ENCODE results near the gene LAD1.

The LAD1 gene, protein sequence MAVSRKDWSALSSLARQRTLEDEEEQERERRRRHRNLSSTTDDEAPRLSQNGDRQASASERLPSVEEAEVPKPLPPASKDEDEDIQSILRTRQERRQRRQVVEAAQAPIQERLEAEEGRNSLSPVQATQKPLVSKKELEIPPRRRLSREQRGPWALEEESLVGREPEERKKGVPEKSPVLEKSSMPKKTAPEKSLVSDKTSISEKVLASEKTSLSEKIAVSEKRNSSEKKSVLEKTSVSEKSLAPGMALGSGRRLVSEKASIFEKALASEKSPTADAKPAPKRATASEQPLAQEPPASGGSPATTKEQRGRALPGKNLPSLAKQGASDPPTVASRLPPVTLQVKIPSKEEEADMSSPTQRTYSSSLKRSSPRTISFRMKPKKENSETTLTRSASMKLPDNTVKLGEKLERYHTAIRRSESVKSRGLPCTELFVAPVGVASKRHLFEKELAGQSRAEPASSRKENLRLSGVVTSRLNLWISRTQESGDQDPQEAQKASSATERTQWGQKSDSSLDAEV
- total RNA-seq, result 6.0 to 16.7 reads per million in 2 donors

GRCh38 chr1:201399018-201399351 is at the start of gene LAD1:
Gene LAD1, minus strand, starts transcription at chr1:201399324. Its CDS starts 18 bp downstream, at chr1:201399306.
- DNase-seq, result no peak

DNA sequence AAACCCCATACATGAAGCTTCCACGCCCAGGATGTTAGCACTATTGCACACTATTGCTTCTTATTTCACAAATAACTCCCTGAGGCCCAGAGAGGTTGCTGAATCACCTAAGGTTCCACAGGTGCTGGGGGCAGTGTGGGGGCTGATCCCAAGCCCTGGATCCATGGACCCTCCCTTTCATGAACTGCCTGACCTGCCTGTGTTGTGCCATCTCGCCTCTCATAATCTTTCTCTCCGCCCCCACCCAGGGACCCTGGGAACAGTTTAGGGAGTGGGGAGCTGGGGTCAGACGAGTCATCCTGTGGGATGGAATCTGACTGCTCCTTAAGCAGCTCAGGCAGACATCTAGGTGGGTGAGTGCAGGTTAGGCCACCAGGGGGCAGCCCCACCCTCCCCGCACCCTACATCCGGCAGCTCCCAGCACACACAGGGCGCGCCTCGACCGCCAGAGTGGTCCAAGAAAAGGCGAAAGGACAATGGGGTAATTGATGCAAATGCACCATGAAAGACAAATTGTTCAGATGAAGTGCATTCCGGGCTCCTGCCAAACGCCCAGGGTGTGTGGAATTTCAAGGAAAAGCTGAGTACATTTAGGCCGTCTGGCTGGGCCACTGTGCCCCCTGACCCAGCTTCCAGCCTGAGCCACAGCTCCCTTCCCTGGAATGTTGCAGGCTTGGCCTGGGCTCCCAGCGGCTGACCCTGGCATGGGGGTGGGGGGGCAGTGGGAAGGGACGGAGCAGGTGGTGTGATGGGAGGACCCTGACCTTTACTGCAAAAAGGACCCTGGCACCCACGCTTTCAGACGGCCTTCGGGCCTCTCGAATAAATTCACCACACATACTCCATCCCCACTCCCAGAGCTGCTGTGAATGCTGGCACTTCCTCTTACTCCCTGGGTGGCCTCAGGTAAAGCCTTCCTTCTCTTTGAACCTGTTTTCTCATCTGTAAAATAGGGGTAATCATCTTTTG is 49.1 kb upstream of the LAD1 start:
- no peak for DNase-seq

DNA sequence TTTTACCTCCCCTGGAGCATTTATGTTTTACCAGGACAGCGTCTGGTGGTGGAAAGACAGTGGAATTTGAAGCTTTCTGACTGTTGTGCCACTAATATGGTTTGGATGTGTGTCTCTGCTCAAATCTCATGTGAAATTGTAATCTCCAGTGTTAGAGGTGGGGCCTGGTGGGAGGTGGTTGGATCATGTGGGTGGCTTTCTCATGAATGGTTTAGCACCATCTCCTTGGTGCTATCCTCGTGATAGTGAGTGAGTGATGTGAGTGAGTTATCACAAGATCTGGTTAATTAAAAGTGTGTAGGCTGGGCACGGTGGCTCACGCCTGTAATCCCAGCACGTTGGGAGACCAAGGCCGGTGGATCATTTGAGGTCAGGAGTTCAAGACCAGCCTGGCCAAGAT is 46.2 kb upstream of the LAD1 start:
- DNase-seq, result no peak

GRCh38 chr1:201444792-201445191 is 45.7 kb upstream of the LAD1 start:
- no peak for DNase-seq

GRCh38 chr1:201443747-201444146 is 44.6 kb upstream of the LAD1 start:
- DNase-seq, result no peak

DNA sequence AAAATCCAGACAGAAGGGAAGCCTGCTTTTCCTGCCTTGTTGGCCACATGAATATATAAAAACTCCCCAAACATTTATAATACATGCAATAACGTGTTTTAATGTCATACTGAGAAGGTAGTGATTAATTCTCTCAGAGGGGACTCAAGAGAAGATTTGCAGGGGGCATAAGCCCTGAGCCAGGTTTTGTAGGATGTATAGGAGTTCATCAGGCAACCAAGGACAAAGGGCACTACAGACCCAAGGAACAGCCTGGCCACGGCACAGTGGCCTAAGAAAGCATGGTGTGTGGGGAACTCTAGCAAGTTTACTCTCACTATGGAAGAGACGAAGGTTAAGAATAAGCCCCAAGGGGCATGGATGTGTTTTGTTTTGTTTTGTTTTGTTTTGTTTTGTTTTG is 37.8 kb upstream of the LAD1 start:
- DNase-seq, result no peak

DNA sequence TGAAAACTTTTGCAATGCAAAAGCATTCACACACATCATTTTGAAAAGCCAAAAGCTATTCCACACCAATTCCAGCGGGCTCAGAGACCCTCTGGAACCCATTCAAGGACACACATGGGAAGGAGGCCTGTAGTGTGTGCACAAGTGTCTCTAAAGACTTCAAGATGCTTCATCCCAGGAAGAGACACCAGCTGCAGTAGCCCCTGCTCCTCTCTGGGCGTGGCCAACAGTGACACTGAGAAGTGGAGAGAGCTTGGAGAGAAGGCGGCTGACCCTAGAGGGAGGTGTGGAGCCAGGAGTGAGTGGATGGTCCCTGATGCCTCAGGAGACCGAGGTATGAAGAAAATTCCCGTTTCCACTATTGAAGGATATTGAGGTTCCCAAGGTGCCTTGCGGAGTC is 37.3 kb upstream of the LAD1 start:
- DNase-seq, result no peak

DNA sequence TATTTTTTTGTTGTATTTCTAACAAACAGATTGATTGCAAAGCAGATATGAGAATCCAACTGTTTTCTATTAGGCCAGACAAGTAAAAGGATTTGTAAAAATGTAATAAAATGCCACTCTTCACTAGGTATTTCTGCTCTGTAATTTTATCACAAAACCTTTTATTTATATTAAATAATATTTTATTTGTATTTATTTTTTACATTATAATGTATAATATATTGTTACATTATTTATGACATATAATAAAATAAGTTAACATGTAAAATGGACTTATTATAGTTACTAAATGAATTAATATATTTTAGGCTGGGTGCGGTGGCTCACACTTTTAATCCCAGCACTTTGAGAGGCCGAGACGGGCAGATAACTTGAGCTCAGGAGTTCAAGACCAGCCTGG is 35.1 kb upstream of the LAD1 start:
- DNase-seq, result no peak

DNA sequence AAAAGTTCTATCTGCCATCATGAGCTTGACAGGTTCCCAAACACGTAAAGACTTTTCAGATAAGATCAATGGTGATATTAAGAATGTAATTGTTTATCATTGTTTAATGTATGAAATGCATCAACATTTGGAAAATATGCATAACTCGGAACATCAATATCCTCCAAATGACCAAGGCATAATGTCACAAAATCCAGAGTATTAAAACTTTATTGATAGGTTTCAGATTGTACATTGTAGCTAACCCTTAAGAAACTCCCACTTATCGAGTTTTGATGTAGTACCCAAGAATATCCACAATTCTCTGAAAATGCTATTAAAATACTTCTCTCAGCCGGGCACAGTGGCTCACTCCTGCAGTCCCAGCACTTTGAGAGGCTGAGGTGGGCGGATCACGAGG is 34.5 kb upstream of the LAD1 start:
- DNase-seq, result no peak

GRCh38 chr1:201430776-201431175 is 31.7 kb upstream of the LAD1 start:
- no peak for DNase-seq

DNA sequence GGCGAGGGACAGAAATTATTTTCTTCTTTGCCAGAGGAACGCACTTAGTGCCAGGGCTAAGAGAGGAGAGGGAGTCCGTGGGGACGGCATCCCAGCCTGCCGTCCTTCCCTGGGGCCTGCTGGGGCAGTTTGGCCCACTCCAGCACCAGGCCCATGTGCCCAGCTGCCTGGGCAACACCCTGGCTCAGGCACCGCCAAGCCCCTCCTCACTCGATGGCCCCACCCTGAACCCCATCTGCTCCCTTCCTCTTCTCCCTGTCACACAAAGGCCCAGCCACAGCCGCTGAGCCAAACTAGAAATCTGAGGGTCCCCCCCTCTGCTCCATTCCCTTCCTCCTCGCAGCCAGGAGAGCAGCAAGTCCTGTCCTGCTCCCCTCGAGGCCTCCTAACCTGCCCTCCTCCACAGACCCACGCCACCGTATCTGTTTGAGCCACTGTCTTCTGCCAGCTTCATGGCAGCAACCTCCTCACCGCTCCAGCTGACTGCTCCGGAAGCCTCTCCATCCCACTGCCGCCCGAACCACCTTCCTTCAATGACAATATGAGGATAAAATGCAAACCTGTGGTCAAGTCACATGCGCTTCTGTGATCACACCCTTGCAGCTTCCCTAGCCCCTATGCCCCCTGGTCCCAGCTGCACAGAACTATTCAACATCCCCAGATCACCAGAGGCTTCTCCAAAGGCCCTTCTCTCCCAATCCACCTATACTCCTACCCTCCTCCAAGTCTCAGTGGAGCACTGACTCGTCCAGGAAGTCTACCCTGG is 30.8 kb upstream of the LAD1 start:
- no peak for DNase-seq

DNA sequence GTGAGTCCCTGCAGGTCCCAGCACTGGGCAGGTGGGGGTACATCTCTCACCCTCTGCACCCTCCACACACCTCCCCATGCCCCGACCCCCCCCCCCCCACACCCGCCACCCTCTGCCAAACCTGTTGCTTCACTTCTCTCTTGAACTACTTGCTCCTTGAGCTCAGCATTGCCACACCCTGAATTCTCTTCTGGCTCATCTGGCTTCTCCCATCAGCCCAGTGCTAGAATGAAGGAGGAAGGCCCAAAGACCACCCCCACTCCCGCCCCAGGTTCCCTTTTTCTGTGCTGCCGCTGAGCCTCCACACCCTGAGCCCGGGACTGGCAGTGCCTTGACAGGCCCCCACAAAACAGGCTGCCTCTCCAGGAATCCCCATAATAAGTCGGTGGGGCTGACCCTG is 28.8 kb upstream of the LAD1 start:
- no peak for DNase-seq

DNA sequence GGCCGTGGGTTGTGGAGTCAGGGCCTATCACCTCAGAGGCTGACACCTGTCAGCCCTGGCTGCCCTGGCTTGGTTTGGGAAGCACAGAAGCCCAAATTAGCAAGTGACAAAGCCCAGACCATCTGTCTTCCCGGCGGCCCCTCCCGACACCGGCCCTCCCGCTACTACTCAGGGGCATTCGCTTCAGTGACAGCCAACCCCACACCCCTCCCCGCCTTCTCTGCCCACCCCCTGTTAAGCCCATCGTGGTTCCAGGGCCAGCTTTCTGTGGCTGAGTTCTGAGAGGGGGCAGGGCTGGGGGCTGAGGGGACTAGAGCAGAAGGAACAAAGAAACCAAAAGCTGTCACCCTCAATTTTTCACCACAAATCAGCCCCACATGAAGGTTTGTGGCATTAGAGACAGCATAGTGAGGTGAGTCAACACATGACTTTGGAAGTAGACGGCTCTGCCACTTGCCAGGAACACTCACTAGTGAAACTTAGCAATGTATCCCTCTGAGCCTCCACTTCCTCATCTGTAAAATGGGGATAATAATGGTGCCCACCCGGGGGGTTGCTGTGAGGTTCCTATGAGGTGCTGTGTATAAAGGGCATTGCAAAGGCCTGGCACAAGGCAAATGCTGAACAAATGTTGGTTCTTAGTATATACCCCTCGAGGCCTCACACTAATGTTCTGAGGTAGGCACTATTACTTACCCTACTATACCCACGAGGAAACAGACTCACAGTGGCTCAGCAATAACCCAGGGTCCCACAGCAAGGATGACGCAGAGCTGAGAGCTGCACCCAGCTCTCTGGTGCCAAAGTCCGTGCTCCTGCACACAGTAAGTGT is 27.6 kb upstream of the LAD1 start:
- no peak for DNase-seq

GRCh38 chr1:201424146-201424545 is 25.0 kb upstream of the LAD1 start:
- no peak for DNase-seq

DNA sequence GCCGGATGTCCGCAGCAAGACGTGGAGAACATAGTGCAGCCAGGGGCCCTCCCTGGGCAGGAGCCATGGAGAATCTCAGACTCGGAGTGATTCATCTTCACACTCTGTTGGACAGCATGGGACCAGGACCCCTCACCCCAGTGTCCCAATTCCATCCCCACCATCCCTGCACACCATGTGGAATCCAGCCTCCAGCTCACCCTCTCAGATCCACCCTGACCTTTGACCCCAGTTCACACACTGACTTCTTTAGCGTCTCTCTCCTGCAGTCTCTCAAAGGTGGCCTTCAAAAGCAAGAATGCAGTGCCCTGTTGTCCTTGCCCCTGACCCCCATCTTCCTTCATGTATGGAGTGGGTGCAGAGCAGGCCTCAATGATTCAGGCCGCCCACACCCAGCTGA is 24.5 kb upstream of the LAD1 start:
- no peak for DNase-seq

DNA sequence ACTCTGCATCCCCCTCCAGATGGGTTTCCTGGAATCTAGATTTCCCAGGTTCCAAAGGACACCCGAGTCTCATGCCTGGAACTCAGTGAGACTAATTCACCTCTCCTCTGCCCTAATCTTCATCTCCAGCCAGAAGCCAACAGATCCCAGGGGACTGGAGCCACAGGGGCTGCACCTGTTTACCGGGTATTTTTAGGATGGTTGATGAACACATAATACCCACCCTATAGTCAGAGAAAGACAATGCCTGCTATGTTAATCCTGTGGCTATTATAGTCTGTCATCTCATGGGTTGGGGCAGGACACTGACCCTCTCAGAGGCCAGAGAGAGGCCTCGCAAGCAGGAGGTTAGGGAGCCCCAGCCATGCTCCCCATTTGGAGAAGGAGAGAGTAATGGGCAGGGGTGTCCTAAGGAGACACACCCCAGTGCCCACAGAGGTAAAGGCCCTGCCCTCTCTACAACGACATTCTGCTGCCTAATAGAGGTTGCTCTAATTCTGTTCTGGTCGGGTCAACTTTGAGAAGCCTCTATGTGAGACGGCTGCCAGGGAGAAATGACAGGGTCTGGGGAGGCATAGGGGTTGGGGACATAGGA is 23.4 kb upstream of the LAD1 start:
- no peak for DNase-seq

DNA sequence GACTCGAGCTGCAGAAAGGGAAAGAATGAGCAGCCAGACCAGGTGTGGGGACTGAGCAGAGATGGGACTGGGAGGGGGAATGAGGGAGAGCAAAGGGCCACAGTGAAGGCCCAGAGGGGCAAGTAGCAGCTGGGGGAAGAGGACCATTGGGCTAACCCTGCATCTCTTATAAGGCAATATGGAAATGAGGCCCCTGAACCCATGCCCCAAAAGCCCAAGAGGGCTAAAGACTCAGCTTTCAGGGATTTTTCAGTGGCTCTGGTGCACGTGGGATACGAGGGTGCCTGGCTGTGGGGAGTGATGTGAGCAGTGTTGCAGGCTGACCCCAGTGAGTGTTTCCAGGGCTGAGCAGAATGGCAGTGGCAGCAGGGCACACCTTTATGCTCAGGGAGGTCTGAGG is 22.9 kb upstream of the LAD1 start:
- no peak for DNase-seq

DNA sequence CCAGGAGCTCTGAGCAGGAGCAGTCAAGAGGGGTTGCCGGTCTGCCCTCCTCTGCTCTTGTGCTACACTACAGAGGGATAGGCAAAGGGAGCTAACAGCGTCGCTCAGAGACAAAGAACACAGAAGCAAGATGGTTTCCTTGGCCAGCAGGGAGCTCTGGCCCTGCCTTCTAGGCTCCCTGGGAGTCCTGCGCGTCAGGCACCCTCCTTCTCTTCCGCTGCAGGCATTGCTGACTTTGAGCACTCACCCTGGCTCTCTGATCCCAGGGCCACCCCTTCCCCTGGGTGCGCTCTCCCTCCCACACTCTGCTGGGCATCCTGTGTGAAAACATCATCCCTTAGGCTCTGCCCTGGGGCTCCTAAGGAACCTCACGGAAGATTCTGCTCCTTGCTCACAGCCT is 21.9 kb upstream of the LAD1 start:
- no peak for DNase-seq

GRCh38 chr1:201420608-201421002 is 21.5 kb upstream of the LAD1 start:
- no peak for DNase-seq

DNA sequence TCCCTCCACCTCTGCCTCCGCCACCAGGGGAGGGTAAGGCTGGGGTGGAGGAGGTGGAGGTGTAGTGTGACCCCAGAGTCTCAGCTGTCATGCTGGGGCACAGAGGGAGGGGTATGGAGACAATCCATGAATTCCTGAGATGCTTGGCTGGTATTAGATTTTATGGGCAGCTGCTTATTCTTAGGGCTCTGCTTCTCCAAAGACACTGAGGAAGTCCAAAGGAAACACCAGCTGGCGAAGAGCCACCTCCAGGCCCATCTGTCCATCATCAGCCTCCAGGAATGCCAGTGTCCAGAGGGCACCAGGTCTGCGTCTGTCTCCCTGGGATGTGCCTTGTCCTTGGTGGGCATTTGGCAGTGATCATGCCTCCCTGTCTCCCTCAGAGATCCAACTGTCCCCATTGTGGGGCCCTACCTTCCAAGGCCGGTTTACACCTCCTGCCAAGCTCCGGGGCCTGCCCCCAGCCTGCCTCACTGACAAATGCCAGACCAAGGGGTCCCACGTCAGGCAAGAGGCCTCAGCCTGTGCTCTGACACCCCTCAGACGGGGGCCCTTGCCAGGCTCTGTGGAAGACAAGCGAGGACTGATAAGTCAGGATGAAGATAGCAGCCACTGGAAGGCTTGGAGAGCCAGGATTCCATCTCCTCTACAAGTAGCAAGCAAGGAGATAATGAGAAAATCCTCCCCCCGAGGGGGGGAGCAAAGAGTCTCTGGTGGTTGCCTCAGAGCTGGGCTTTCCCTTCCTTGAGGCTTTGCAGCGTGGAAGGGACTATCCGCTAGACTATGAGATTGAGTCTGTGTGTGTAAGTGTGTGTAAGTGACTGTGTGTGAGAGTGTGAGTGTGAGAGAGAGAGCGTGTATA is 20.9 kb upstream of the LAD1 start:
- DNase-seq, result no peak

GRCh38 chr1:201419256-201419655 is 20.1 kb upstream of the LAD1 start:
- DNase-seq, result no peak

Measured in activated gamma-delta T cell (primary cell).